ENCODE measurements around the gene SLC66A2.

- TF ChIP-seq CTCF (IDR thresholded peaks at IDR 0.05; ENCODE audit: low read length) (no peak), EZH2 (optimal IDR thresholded peaks at IDR 0.05; ENCODE audit: low read depth, low read length) (no peak)
Observed at GRCh38 chr18:79862562-79862961, 88.9 kb downstream of the SLC66A2 start.

Data from MM.1S (cell line).